K562 (cell line): ENCODE measurements around the gene RCHY1. TPM values are rescaled to one million over a fixed set of nuclear protein-coding genes. Genes with fewer than 3 reads are reported as not detected.

Experiments
- ATAC-seq: fragments of 200-7000 bp; cut with Tn5 transposase; 3 replicates; pipeline ENCODE4 v1.9.1; 2020; ENCODE audit warnings: moderate library complexity
- BruUV-seq: library from RNA; stranded (reverse); fragments of 400-500 nt; replicated peaks from 2 replicates; lab custom pipeline; 2021; lab: Mats Ljungman, UMichigan
- CTCF ChIA-PET: fragments of 300-600 bp; formaldehyde crosslinking; extraction: SDS; loops from one replicate; lab custom pipeline; 2021; ENCODE audit warnings: low intra/inter-chr PET ratio; lab: Yijun Ruan, JAX
- POLR2A ChIA-PET: fragments of 300-600, 350-650 bp; sonication (Branson Sonifier 250); formaldehyde crosslinking; extraction: SDS; loops from one replicate; lab custom pipeline; 2021; ENCODE audit warnings: antibody characterized with exemption, inconsistent platforms; lab: Yijun Ruan, JAX
- DNase-seq, 4 experiments: peaks; one replicate each; pipeline versions ENCODE4 v3.0.0 to v3.0.0-alpha.2; 2011 to 2018; ENCODE audit warnings: low spot score in 3 of 4, mixed read lengths in 3 of 4; ENCODE audit errors: extremely low read depth in 1 of 4
- FAIRE-seq: peaks from 2 replicates; lab custom pipeline; 2011; peaks lifted over from hg19 to GRCh38; lab: Jason Lieb, UNC
- H2AFZ ChIP-seq: 2 replicates; pipeline ENCODE4 v1.6.0; 2011; ENCODE audit warnings: low read depth, low read length, control low read depth, inconsistent platforms
- H3K27ac ChIP-seq: fragments of 200-600 bp; 3 replicates; pipeline ENCODE4 v1.8.0; 2011; ENCODE audit warnings: low read depth, mild to moderate bottlenecking, control low read depth, inconsistent platforms, low read length, moderate library complexity, mixed read lengths; ENCODE audit errors: extremely low read depth
- H3K27me3 ChIP-seq, 2 experiments: fragments of 300-600 bp in 1 of 2; 2 replicates in 1 of 2; 3 replicates in 1 of 2; pipeline versions ENCODE4 v1.6.0 to v1.8.0; 2011; ENCODE audit warnings: inconsistent platforms in 2 of 2, low read length in 2 of 2, mild to moderate bottlenecking in 1 of 2, mixed read lengths in 1 of 2, moderate library complexity in 1 of 2; ENCODE audit not compliant: control insufficient read depth in 2 of 2, insufficient read depth in 2 of 2
- H3K36me3 ChIP-seq: fragments of 300-600 bp; 3 replicates; pipeline ENCODE4 v1.8.0; 2011; ENCODE audit warnings: mild to moderate bottlenecking, low read length, inconsistent platforms; ENCODE audit not compliant: control insufficient read depth, insufficient read depth
- H3K4me1 ChIP-seq, 2 experiments: fragments of 200-600 bp in 1 of 2; replicated peaks in 1 of 2; 2 replicates in 1 of 2; 3 replicates in 1 of 2; pipeline versions ENCODE4 v1.5.1 to v1.8.0; 2011; ENCODE audit warnings: inconsistent platforms in 2 of 2, low read length in 2 of 2, mild to moderate bottlenecking in 1 of 2, mixed read lengths in 1 of 2, moderate library complexity in 1 of 2; ENCODE audit not compliant: control insufficient read depth in 2 of 2, insufficient read depth in 2 of 2
- H3K4me2 ChIP-seq: 2 replicates; pipeline ENCODE4 v1.6.1; 2011; ENCODE audit warnings: low read length, control low read depth, inconsistent platforms, mixed read lengths; ENCODE audit not compliant: insufficient read depth
- H3K4me3 ChIP-seq: fragments of 200-600 bp; sonication (generic), shearing (Covaris generic); 2 replicates; pipeline ENCODE4 v1.5.1; 2016; ENCODE audit warnings: control low read depth, inconsistent platforms
- H3K79me2 ChIP-seq: fragments of 200-600 bp; 3 replicates; pipeline ENCODE4 v1.8.0; 2011; ENCODE audit warnings: low read length, inconsistent platforms; ENCODE audit not compliant: control insufficient read depth, insufficient read depth
- H3K9ac ChIP-seq, 2 experiments: 2 replicates each; pipeline versions ENCODE4 v1.6.0 to v1.6.1; 2011; ENCODE audit warnings: low read depth in 2 of 2, low read length in 2 of 2, control low read depth in 1 of 2, inconsistent platforms in 1 of 2, mild to moderate bottlenecking in 1 of 2, mixed read lengths in 1 of 2; ENCODE audit not compliant: insufficient read depth in 1 of 2
- H3K9me1 ChIP-seq: one replicate; pipeline ENCODE4 v1.6.0; 2011; ENCODE audit warnings: inconsistent platforms, mild to moderate bottlenecking, low read length, moderate library complexity; ENCODE audit not compliant: control insufficient read depth, insufficient read depth
- H3K9me3 ChIP-seq: replicated peaks from 2 replicates; pipeline ENCODE4 v1.5.1; 2011; ENCODE audit warnings: low read depth, low read length, inconsistent platforms; ENCODE audit not compliant: control insufficient read depth, insufficient read depth
- H4K20me1 ChIP-seq: replicated peaks from 2 replicates; pipeline ENCODE4 v1.6.1; 2011; ENCODE audit warnings: low read length, inconsistent platforms, mixed read lengths; ENCODE audit not compliant: control insufficient read depth, insufficient read depth
- CBX5 ChIP-seq: IDR thresholded peaks from 2 replicates; pipeline ENCODE4 v1.6.1; 2014; ENCODE audit warnings: low read depth, borderline replicate concordance
- KLF16 ChIP-seq: IDR thresholded peaks from 2 replicates; pipeline ENCODE4 v1.6.1; 2016; ENCODE audit warnings: antibody characterized with exemption
- MECOM ChIP-seq: fragments of 250-450 bp; sonication (Bioruptor Pico); IDR thresholded peaks from 2 replicates; pipeline ENCODE4 v1.8.0; 2022; ENCODE audit warnings: inconsistent platforms
- PML ChIP-seq: IDR thresholded peaks from 2 replicates; pipeline ENCODE4 v1.6.1; 2012; ENCODE audit warnings: low read length, inconsistent platforms
- PTBP1 ChIP-seq: fragments of 200-400 bp; formaldehyde crosslinking; IDR thresholded peaks from 2 replicates; pipeline ENCODE4 v1.6.1; 2017; ENCODE audit warnings: low read depth, low read length
- PTTG1 ChIP-seq: fragments of 450-650 bp; IDR thresholded peaks from 2 replicates; pipeline ENCODE4 v1.6.1; 2016; ENCODE audit warnings: low read depth, mild to moderate bottlenecking, missing genetic modification characterization, missing compliant biosample characterization
- RFX1 ChIP-seq: fragments of 450-650 bp; IDR thresholded peaks from 2 replicates; pipeline ENCODE4 v1.6.1; 2016; ENCODE audit warnings: mild to moderate bottlenecking, moderate library complexity
- SIX5 ChIP-seq, 2 experiments: IDR thresholded peaks; 2 replicates each; pipeline ENCODE4 v1.6.1; 2011; ENCODE audit warnings: low read length in 2 of 2, borderline replicate concordance in 1 of 2, low read depth in 1 of 2, mild to moderate bottlenecking in 1 of 2, moderate library complexity in 1 of 2; ENCODE audit not compliant: insufficient read depth in 1 of 2
- TAF7 ChIP-seq: fragments of 450-650 bp; IDR thresholded peaks from 2 replicates; pipeline ENCODE4 v1.6.1; 2016; ENCODE audit warnings: missing genetic modification characterization, missing compliant biosample characterization
- TAL1 ChIP-seq: fragments of 450-650 bp; IDR thresholded peaks from 2 replicates; pipeline ENCODE4 v1.6.1; 2016; ENCODE audit warnings: mild to moderate bottlenecking
- XRCC4 ChIP-seq: IDR thresholded peaks from one replicate; pipeline ENCODE4 v1.6.1; 2011; ENCODE audit not compliant: insufficient read depth, insufficient read length; ENCODE audit errors: extremely low read depth
- YY1 ChIP-seq, 3 experiments: IDR thresholded peaks; 2 replicates each; pipeline ENCODE4 v1.6.1; 2011; ENCODE audit warnings: low read length in 2 of 3, mild to moderate bottlenecking in 2 of 3, moderate library complexity in 2 of 3, borderline replicate concordance in 1 of 3, control low read depth in 1 of 3, low read depth in 1 of 3; ENCODE audit not compliant: insufficient read depth in 3 of 3, insufficient replicate concordance in 2 of 3, control insufficient read depth in 1 of 3, insufficient read length in 1 of 3; ENCODE audit errors: extremely low read depth in 1 of 3
- ZFX ChIP-seq: sonication (generic); formaldehyde crosslinking; IDR thresholded peaks from 2 replicates; pipeline ENCODE4 v1.8.0; 2022; ENCODE audit warnings: mild to moderate bottlenecking, missing genetic modification reagents, moderate library complexity
- ZNF316 ChIP-seq: fragments of 450-650 bp; IDR thresholded peaks from 2 replicates; pipeline ENCODE4 v1.6.1; 2016
- ZNF696 ChIP-seq: fragments of 250-450 bp; sonication (Bioruptor Pico); conservative IDR thresholded peaks from 2 replicates; pipeline ENCODE4 v1.4.0; 2020; ENCODE audit warnings: mild to moderate bottlenecking, moderate library complexity
- WGBS: fragments of 100-300 bp; shearing (Covaris generic); methylation state at CpG from one replicate; pipeline ENCODE4 v1.1.6; 2016; ENCODE audit warnings: low coverage, mixed read lengths; ENCODE audit not compliant: insufficient coverage; ENCODE audit errors: missing lambda C conversion rate; 5-methylcytosine and 5-hydroxymethylcytosine counted together
- in situ Hi-C: fragments of 300-500 bp; cut with MboI; formaldehyde crosslinking; loops from 4 replicates; pipeline ENCODE4 v1.15.0; 2018; ENCODE audit warnings: inconsistent platforms, mixed read lengths
- intact Hi-C: fragments of 100-400 bp; cut with micrococcal nuclease; formaldehyde crosslinking; loops from 2 replicates; pipeline ENCODE4 v1.14.2; 2022
- polyA plus RNA-seq, 8 experiments: library from polyadenylated mRNA; depleted of rRNA in 4 of 8; stranded (reverse) in 5 of 8; unstranded in 3 of 8; fragments of >200 nt; fragmentation: Nextera tagmentation in 2 of 8; fragmentation: Illumina TruSeq in 1 of 8; extraction: Ambion mirVana in 2 of 8; extraction: Trizol in 1 of 8; gene quantifications; 2 replicates each; pipeline versions ENCODE4 v1.2.1 to v1.2.3, GENCODE V29; 2011 to 2014; ENCODE audit warnings: inconsistent platforms in 1 of 8, missing spikeins in 1 of 8
- total RNA-seq, 7 experiments: library from RNA; depleted of rRNA in 6 of 7; stranded (reverse); fragments of >200 nt in 6 of 7; fragmentation: Illumina TruSeq in 2 of 7; extraction: Trizol in 2 of 7; gene quantifications; 2 replicates each; pipeline versions ENCODE4 v1.2.1 to v1.2.3, GENCODE V29; 2011 to 2021; ENCODE audit warnings: low replicate concordance in 1 of 7
- TF ChIP-seq, protein P1 (sequence below): sonication (generic); formaldehyde crosslinking; IDR thresholded peaks from 2 replicates; pipeline ENCODE4 v1.8.0; 2022; ENCODE audit warnings: mild to moderate bottlenecking, missing genetic modification reagents
- TF ChIP-seq, protein P2 (sequence below), 3 experiments: IDR thresholded peaks in 2 of 3; conservative IDR thresholded peaks in 1 of 3; 2 replicates each; pipeline ENCODE4 v1.5.1; 2011 to 2012; ENCODE audit warnings: low read length in 3 of 3, mild to moderate bottlenecking in 3 of 3, control low read depth in 2 of 3, improper control_type of control experiment in 1 of 3, inconsistent platforms in 1 of 3, low read depth in 1 of 3, mixed read lengths in 1 of 3, moderate library complexity in 1 of 3; ENCODE audit not compliant: insufficient read depth in 2 of 3
- TF ChIP-seq, protein P3 (sequence below), 2 experiments: fragments of 450-650 bp; IDR thresholded peaks; 2 replicates each; pipeline ENCODE4 v1.6.1; 2016

RCHY1 gene
- total and polyA plus RNA-seq, 9 of the 15 experiments (the other 6 are each of a cell fraction or from before 2014, with no cell fraction given) = 27.3 to 85.1 (median 45.9) TPM

DNA sequence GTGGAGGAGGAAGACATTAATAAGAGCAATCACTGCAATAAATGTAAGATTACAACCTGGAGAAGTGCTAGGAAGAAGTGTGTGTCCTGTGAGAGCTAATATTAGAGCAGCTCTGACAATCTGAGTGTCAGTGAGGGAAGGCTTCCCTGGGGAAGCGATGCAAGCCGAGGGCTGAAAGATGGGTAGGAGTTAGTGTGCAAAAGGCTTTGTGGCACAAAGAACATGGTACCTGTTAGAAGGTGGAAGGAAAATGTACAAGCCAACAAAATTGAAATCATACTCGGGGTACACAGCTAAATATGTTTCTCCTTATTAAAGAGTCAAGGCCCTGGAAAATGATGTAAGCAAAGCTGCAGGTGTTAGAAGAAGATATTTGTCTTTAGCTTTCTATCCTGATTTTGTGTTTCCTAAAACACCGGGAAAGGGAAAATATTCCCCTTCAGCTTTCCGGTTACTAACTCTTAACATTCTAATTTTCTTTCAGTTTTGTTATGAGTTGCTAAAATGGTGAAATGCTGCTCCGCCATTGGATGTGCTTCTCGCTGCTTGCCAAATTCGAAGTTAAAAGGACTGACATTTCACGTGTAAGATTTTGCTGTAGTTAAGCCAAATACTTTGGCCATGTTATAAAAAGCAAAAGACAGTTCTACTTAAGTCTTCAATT is 878 bp upstream of the RCHY1 start:
- H3K27me3 ChIP-seq = no peaks in the 10 kb centered on the region
- peak overlapping the region; percentile 96 to 97 for H3K9ac ChIP-seq
- H3K4me1 ChIP-seq = peaks cover 0 to 16% of the 10 kb centered on the region in 2 experiments; a peak in 4 of 5 replicates
- H3K9me3 ChIP-seq = peaks cover 2% of the 10 kb centered on the region; the same call in 1 of the 2 replicates
- ATAC-seq = no peak
- no peak for FAIRE-seq
- H3K27ac ChIP-seq = peak overlapping the region; percentile 95
- POLR2A ChIA-PET = interaction anchor here (1.0 to 2.2 kb wide), 9 partner anchors 10 to 41 kb away, joined by 3 to 6 read pairs (median 4); partner anchors contain the start of gene ODAPH
- DNase-seq = peak in 1 of 4 experiments; percentile 25
- H3K9me1 ChIP-seq = no peaks in the 10 kb centered on the region
- H3K79me2 ChIP-seq = peaks cover 57% of the 10 kb centered on the region
- CTCF ChIA-PET = no interaction called here
- WGBS = 10% methylated on average over 9 of the region's 9 CpGs
- peaks cover 10% of the 10 kb centered on the region; the same call in 1 of the 2 replicates for H4K20me1 ChIP-seq
- BruUV-seq = no TSS peak
- peak overlapping the region; percentile 56 for H3K4me3 ChIP-seq
- peak overlapping the region; percentile 97 for H2AFZ ChIP-seq
- H3K36me3 ChIP-seq = peaks cover 32% of the 10 kb centered on the region
- H3K4me2 ChIP-seq = peak overlapping the region; percentile 92
- in situ Hi-C loops (no loop called here), intact Hi-C loops (loop anchor here (2.0 to 5.0 kb wide), 2 partner anchors 158 to 207 kb away; partner anchors contain the start of genes G3BP2 and USO1)
- TF ChIP-seq MECOM (CRISPR knock-in tag) (no peak), RFX1 (no peak), TAF7 (tag) (no peak), TAL1 (no peak), ZFX (peak; percentile 50; the same call in 1 of the 2 replicates), ZNF696 (CRISPR knock-in tag) (no peak), SIX5 (IDR thresholded peaks at IDR 0.05; ENCODE audit: borderline replicate concordance in 1 of 2, insufficient read depth in 1 of 2, low read depth in 1 of 2, low read length in 2 of 2) (no peak), YY1 (IDR thresholded peaks at IDR 0.05; ENCODE audit: borderline replicate concordance in 1 of 3, control insufficient read depth in 1 of 3, extremely low read depth in 1 of 3, insufficient read depth in 3 of 3, insufficient read length in 1 of 3, insufficient replicate concordance in 2 of 3, low read depth in 1 of 3, low read length in 2 of 3) (peak in 1 of 3 experiments; percentile 24), XRCC4 (no peak), PTBP1 (no peak), CBX5 (no peak), KLF16 (no peak), ZNF316 (no peak), PML (no peak), PTTG1 (no peak)
- TF ChIP-seq, protein P1, sequence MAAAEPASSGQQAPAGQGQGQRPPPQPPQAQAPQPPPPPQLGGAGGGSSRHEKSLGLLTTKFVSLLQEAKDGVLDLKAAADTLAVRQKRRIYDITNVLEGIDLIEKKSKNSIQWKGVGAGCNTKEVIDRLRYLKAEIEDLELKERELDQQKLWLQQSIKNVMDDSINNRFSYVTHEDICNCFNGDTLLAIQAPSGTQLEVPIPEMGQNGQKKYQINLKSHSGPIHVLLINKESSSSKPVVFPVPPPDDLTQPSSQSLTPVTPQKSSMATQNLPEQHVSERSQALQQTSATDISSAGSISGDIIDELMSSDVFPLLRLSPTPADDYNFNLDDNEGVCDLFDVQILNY (CRISPR knock-in tag) = no peak
- TF ChIP-seq, protein P2, sequence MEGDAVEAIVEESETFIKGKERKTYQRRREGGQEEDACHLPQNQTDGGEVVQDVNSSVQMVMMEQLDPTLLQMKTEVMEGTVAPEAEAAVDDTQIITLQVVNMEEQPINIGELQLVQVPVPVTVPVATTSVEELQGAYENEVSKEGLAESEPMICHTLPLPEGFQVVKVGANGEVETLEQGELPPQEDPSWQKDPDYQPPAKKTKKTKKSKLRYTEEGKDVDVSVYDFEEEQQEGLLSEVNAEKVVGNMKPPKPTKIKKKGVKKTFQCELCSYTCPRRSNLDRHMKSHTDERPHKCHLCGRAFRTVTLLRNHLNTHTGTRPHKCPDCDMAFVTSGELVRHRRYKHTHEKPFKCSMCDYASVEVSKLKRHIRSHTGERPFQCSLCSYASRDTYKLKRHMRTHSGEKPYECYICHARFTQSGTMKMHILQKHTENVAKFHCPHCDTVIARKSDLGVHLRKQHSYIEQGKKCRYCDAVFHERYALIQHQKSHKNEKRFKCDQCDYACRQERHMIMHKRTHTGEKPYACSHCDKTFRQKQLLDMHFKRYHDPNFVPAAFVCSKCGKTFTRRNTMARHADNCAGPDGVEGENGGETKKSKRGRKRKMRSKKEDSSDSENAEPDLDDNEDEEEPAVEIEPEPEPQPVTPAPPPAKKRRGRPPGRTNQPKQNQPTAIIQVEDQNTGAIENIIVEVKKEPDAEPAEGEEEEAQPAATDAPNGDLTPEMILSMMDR (IDR thresholded peaks at IDR 0.05 in 2 of 3, conservative IDR thresholded peaks at IDR 0.05 in 1 of 3; ENCODE audit: insufficient read depth in 2 of 3, low read depth in 1 of 3, low read length in 3 of 3) = no peak
- TF ChIP-seq, protein P3, sequence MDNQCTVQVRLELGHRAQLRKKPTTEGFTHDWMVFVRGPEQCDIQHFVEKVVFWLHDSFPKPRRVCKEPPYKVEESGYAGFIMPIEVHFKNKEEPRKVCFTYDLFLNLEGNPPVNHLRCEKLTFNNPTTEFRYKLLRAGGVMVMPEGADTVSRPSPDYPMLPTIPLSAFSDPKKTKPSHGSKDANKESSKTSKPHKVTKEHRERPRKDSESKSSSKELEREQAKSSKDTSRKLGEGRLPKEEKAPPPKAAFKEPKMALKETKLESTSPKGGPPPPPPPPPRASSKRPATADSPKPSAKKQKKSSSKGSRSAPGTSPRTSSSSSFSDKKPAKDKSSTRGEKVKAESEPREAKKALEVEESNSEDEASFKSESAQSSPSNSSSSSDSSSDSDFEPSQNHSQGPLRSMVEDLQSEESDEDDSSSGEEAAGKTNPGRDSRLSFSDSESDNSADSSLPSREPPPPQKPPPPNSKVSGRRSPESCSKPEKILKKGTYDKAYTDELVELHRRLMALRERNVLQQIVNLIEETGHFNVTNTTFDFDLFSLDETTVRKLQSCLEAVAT (IDR thresholded peaks at IDR 0.05) = no peak
